ENCODE data around the gene CKAP2L.

DNA sequence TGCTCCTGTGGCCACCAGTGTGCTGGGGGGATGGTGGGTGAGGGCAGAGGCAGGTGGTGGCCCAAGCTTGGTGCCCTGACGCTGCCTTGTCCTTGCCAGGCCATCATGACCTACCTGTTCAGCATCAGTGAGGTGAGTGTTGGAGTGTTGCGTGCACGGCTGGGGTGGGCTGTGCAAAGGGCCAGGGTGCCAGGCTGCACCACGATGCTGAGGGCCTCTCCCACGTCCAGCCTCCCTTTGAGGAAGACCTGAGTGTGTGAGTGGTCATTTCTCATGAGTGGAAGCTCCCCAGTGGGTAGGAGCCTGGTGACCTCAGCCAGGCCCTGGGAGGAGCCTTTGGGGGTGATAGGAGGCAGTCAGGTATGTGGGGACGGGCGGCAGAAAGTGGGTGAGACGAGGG, 40.4 kb downstream of the CKAP2L start:
- TF ChIP-seq EP300 (IDR thresholded peaks at IDR 0.05; ENCODE audit: low read length) (no peak), CHD2 (IDR thresholded peaks at IDR 0.05; ENCODE audit: low read depth, low read length) (no peak)
